GM12864 (cell line): ENCODE results near the gene SNX4.
"Not testable (repeated sequence)": the region's sequence is repeated elsewhere in the genome, so short reads cannot be mapped to it uniquely, and the experiment has no call there.

ENCODE experiments used
- DNase-seq: peaks from one replicate; pipeline ENCODE4 v3.0.0-alpha.2; 2011; ENCODE audit warnings: low read depth
- H3K4me3 ChIP-seq: 2 replicates; pipeline ENCODE4 v1.5.1; 2011; ENCODE audit warnings: mild to moderate bottlenecking, low read depth, low read length, control low read depth
- CTCF ChIP-seq: IDR thresholded peaks from 2 replicates; pipeline ENCODE4 v1.5.1; 2011; ENCODE audit warnings: low read depth, mild to moderate bottlenecking, moderate library complexity, low read length, control low read depth, inconsistent platforms; ENCODE audit errors: missing control alignments

Gene SNX4

GRCh38 chr3:125410922-125411321 is 109.1 kb downstream of the SNX4 start:
- DNase-seq, result no peak
- TF ChIP-seq CTCF, result no peak

GRCh38 chr3:125406070-125406469 is 113.9 kb downstream of the SNX4 start:
- no peak for DNase-seq
- TF ChIP-seq CTCF, result no peak

More at GRCh38 chr3:125410922-125411321, 109.1 kb downstream of the SNX4 start:
- H3K4me3 ChIP-seq, result no peak overlapping the region

GRCh38 chr3:125405515-125405914 is 114.5 kb downstream of the SNX4 start:
- H3K4me3 ChIP-seq, DNase-seq: not testable (repeated sequence)

More at GRCh38 chr3:125406070-125406469, 113.9 kb downstream of the SNX4 start:
- H3K4me3 ChIP-seq, result no peak overlapping the region

GRCh38 chr3:125403789-125404188 is 116.2 kb downstream of the SNX4 start:
- TF ChIP-seq CTCF, result no peak
- H3K4me3 ChIP-seq, result no peak overlapping the region
- no peak for DNase-seq

GRCh38 chr3:125402639-125403038 is 117.4 kb downstream of the SNX4 start:
- TF ChIP-seq CTCF, result no peak
- DNase-seq, result no peak
- H3K4me3 ChIP-seq, result no peak overlapping the region

GRCh38 chr3:125401402-125401801 is 118.6 kb downstream of the SNX4 start:
- TF ChIP-seq CTCF, result no peak
- no peak overlapping the region for H3K4me3 ChIP-seq
- DNase-seq, result no peak

- no peak for DNase-seq
- H3K4me3 ChIP-seq, result no peak overlapping the region
- TF ChIP-seq CTCF, result peak; percentile 28
Observed at GRCh38 chr3:125398952-125399351, 121.0 kb downstream of the SNX4 start.
